HL-60 (cell line): Measurements from ENCODE around the gene DDO.

ENCODE experiments used
- DNase-seq, 2 experiments: peaks; one replicate each; pipeline ENCODE4 v3.0.0-alpha.2; 2010 to 2020; ENCODE audit warnings: low read depth in 1 of 2, low spot score in 1 of 2
- H3K27ac ChIP-seq: fragments of 250-450 bp; sonication (Bioruptor Pico); replicated peaks from 2 replicates; pipeline ENCODE4 v1.5.1; 2020; ENCODE audit warnings: mild to moderate bottlenecking, moderate library complexity
- H3K27me3 ChIP-seq: fragments of 250-450 bp; sonication (Bioruptor Pico); 2 replicates; pipeline ENCODE4 v1.5.1; 2021; ENCODE audit warnings: mild to moderate bottlenecking, moderate library complexity; ENCODE audit not compliant: insufficient read depth, poor library complexity, severe bottlenecking
- H3K4me3 ChIP-seq: replicated peaks from 2 replicates; pipeline ENCODE4 v1.5.1; 2011; ENCODE audit warnings: mild to moderate bottlenecking, control low read depth, low read length; ENCODE audit not compliant: insufficient read depth
- GABPA ChIP-seq: IDR thresholded peaks from 2 replicates; pipeline ENCODE4 v1.6.1; 2012; ENCODE audit warnings: low read depth
- POLR2AphosphoS5 ChIP-seq: IDR thresholded peaks from 2 replicates; pipeline ENCODE4 v1.6.1; 2012; ENCODE audit warnings: low read depth
- REST ChIP-seq: IDR thresholded peaks from 2 replicates; pipeline ENCODE4 v1.6.1; 2012; ENCODE audit warnings: low read depth; ENCODE audit not compliant: insufficient replicate concordance
- SPI1 ChIP-seq: IDR thresholded peaks from 2 replicates; pipeline ENCODE4 v1.6.1; 2012; ENCODE audit warnings: low read depth, mild to moderate bottlenecking, borderline replicate concordance
- TF ChIP-seq, protein P1 (sequence below): IDR thresholded peaks from one replicate; pipeline ENCODE4 v1.5.1; 2011; ENCODE audit warnings: low read length, control low read depth, inconsistent platforms; ENCODE audit not compliant: insufficient read depth

The DDO gene

GRCh38 chr6:110412360-110412759, 3.0 kb downstream of the DDO start:
- H3K27me3 ChIP-seq = no peaks in the 10 kb centered on the region
- no peak for DNase-seq
- H3K4me3 ChIP-seq = no peak overlapping the region
- TF ChIP-seq REST (no peak), POLR2AphosphoS5 (no peak), SPI1 (no peak), GABPA (no peak)
- TF ChIP-seq, protein P1, sequence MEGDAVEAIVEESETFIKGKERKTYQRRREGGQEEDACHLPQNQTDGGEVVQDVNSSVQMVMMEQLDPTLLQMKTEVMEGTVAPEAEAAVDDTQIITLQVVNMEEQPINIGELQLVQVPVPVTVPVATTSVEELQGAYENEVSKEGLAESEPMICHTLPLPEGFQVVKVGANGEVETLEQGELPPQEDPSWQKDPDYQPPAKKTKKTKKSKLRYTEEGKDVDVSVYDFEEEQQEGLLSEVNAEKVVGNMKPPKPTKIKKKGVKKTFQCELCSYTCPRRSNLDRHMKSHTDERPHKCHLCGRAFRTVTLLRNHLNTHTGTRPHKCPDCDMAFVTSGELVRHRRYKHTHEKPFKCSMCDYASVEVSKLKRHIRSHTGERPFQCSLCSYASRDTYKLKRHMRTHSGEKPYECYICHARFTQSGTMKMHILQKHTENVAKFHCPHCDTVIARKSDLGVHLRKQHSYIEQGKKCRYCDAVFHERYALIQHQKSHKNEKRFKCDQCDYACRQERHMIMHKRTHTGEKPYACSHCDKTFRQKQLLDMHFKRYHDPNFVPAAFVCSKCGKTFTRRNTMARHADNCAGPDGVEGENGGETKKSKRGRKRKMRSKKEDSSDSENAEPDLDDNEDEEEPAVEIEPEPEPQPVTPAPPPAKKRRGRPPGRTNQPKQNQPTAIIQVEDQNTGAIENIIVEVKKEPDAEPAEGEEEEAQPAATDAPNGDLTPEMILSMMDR = no peak
- no peak overlapping the region for H3K27ac ChIP-seq

DNA sequence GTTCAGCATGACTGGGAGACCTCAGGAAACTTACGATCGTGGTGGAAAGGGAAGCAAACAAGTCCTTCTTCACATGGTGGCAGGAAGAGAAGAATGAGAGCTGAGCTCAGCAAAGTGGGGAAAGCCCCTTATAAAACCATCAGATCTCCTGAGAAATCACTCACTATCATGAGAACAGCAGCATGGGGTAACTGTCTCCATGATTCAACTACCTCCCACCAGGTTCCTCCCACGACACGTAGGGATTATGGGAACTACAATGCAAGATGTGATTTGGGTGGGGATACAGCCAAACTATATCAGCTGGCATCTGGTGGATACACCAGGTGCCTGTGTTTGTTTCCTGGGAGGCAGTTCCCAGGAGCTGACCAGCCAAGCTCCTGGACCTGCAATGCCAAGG, 4.9 kb downstream of the DDO start:
- TF ChIP-seq POLR2AphosphoS5 (no peak), SPI1 (no peak), REST (no peak), GABPA (no peak)
- TF ChIP-seq, protein P1 = no peak
- H3K4me3 ChIP-seq = no peak overlapping the region
- H3K27me3 ChIP-seq = no peaks in the 10 kb centered on the region
- no peak for DNase-seq
- H3K27ac ChIP-seq = no peak overlapping the region

DNA sequence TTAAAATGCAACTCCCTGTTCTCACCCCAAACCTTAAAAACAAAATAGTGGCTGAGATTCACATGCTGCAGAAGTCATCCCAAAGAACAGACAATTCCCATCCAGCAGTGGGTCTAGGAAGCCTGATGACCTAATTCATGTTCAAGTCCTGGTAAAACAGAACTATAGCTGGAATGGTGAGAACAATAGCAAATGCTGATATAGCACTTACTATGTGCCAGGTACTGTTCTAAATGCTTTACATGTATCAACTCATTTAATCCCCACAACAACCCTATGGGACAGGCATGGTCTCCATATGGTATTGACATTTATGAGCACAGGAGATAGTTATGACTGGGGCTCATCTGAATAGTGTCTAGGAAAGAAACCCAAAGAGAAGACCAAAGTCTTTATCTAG, 5.6 kb downstream of the DDO start:
- no peak for DNase-seq
- no peak for TF ChIP-seq SPI1
- TF ChIP-seq REST = no peak
- no peak for TF ChIP-seq POLR2AphosphoS5
- TF ChIP-seq, protein P1 = no peak
- TF ChIP-seq GABPA = no peak

More for the DNA sequence above, 5.6 kb downstream of the DDO start:
- Histone ChIP-seq H3K27me3 (no peaks in the 10 kb centered on the region), H3K27ac (no peak overlapping the region), H3K4me3 (no peak overlapping the region)
